Measurements from ENCODE around the gene TTLL8.

DNA sequence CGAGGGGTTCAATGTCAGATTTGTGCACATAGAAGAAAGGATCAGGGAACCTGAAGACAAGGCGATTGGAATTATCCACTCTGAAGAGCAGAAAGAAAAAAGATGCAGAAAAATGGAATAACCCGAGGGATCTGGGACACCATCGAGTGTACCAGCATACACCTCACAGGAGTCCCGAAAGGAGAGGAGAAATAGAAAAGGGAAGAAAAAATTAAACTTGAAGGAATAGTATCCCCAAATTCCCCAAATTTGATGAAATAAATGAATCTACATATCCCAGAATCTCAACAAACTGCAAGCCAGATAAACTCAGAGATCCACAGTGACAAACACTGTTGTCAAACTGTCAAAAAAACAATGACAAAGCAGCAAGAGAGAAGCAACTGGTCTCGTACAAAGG lies 66.9 kb downstream of the TTLL8 start:
- TF ChIP-seq, protein P1, sequence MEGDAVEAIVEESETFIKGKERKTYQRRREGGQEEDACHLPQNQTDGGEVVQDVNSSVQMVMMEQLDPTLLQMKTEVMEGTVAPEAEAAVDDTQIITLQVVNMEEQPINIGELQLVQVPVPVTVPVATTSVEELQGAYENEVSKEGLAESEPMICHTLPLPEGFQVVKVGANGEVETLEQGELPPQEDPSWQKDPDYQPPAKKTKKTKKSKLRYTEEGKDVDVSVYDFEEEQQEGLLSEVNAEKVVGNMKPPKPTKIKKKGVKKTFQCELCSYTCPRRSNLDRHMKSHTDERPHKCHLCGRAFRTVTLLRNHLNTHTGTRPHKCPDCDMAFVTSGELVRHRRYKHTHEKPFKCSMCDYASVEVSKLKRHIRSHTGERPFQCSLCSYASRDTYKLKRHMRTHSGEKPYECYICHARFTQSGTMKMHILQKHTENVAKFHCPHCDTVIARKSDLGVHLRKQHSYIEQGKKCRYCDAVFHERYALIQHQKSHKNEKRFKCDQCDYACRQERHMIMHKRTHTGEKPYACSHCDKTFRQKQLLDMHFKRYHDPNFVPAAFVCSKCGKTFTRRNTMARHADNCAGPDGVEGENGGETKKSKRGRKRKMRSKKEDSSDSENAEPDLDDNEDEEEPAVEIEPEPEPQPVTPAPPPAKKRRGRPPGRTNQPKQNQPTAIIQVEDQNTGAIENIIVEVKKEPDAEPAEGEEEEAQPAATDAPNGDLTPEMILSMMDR (IDR thresholded peaks at IDR 0.05), result no peak
- no peak for TF ChIP-seq POLR2A (IDR thresholded peaks at IDR 0.05)

Measured in lower leg skin (tissue), 3 donors.